Activated T-helper 1 cell treated with Interleukin-2 at 50 U/mL for 16 hours (primary cell): Measurements from ENCODE around the gene GDF7.

Experiments used
- DNase-seq: peaks from one replicate; pipeline ENCODE4 v3.0.0-alpha.2; 2020; ENCODE audit warnings: low read depth

Gene GDF7

GRCh38 chr2:20674974-20675679 is 8.2 kb downstream of the GDF7 start:
- no peak for DNase-seq

- DNase-seq = no peak
These were observed 8.9 kb downstream of the GDF7 start for GRCh38 chr2:20675701-20676352.

GRCh38 chr2:20676353-20677215 is 9.6 kb downstream of the GDF7 start:
- DNase-seq = no peak

GRCh38 chr2:20677301-20678085 is 10.5 kb downstream of the GDF7 start:
- no peak for DNase-seq

GRCh38 chr2:20678086-20678395 is 11.1 kb downstream of the GDF7 start:
- DNase-seq = no peak

GRCh38 chr2:20678780-20679179 is 11.8 kb downstream of the GDF7 start:
- no peak for DNase-seq

- no peak for DNase-seq
These were observed 13.9 kb downstream of the GDF7 start for GRCh38 chr2:20680744-20681375.

GRCh38 chr2:20682167-20682920 is 15.4 kb downstream of the GDF7 start:
- DNase-seq = no peak

GRCh38 chr2:20684581-20685063 is 17.7 kb downstream of the GDF7 start:
- no peak for DNase-seq

- DNase-seq = no peak
These were observed 20.4 kb downstream of the GDF7 start for GRCh38 chr2:20687260-20687832.

GRCh38 chr2:20689428-20690264 is 22.7 kb downstream of the GDF7 start:
- DNase-seq = no peak

GRCh38 chr2:20691076-20691734 is 24.3 kb downstream of the GDF7 start:
- DNase-seq = no peak

- DNase-seq = no peak
These were observed 25.1 kb downstream of the GDF7 start for GRCh38 chr2:20692081-20692480.

GRCh38 chr2:20693317-20693716 is 26.4 kb downstream of the GDF7 start:
- DNase-seq = no peak

- no peak for DNase-seq
These were observed 29.4 kb downstream of the GDF7 start for GRCh38 chr2:20696366-20696765.

GRCh38 chr2:20697322-20697934 is 30.5 kb downstream of the GDF7 start:
- no peak for DNase-seq

- no peak for DNase-seq
These were observed 32.1 kb downstream of the GDF7 start for GRCh38 chr2:20698916-20699613.

- DNase-seq = no peak
These were observed 35.6 kb downstream of the GDF7 start for GRCh38 chr2:20702563-20702962.
